Left cardiac atrium (tissue), 4 donors: ENCODE data around the gene OR5W2. TPM values are rescaled to one million over a fixed set of nuclear protein-coding genes. Genes with fewer than 3 reads are reported as not detected.
"Not testable (repeated sequence)": the region's sequence is repeated elsewhere in the genome, so short reads cannot be mapped to it uniquely, and the experiment has no call there.

Source experiments
- ATAC-seq, 2 donors: fragments of 200-7000 bp; cut with Tn5 transposase; one replicate each; pipeline ENCODE4 v1.9.1; 2020; ENCODE audit warnings: mild to moderate bottlenecking in 2 of 2, moderate library complexity in 2 of 2
- DNase-seq: peaks from one replicate; pipeline ENCODE4 v3.0.0-alpha.2; 2020
- intact Hi-C, 2 donors: fragments of 100-400 bp; cut with DNase I; formaldehyde crosslinking; loops; one replicate each; pipeline versions ENCODE4 v1.14.1 to v1.15.1; 2022 to 2023
- long read RNA-seq: library from polyadenylated mRNA; unstranded; transcript quantifications from one replicate; pipeline ENCODE4 v2.0.0, GENCODE V29; 2021
- total RNA-seq, 2 donors: library from RNA; stranded (reverse); fragmentation: NEBNext Ultra II Directional; extraction: Animal tissue kit (Norgen Biotek cat#: 25700); gene quantifications; one replicate each; pipeline ENCODE4 v1.2.1, GENCODE V29; 2021
- donor health status: DM: no; HTN: yes; CAD: no.
- donor health status: DM: no; HTN: yes; CAD: no; lungs with severe emphysema.
- donor health status: DM: yes; HTN: yes; CAD: no.
- donor health status: Dilated cardiomyopathy.

Gene OR5W2
- total RNA-seq = not detected
- long read RNA-seq = 0 reads

GRCh38 chr11:55914482-55914881 lies at the start of gene OR5W2:
Gene OR5W2, minus strand, starts transcription at chr11:55914582. Its CDS starts 0 bp downstream, at chr11:55914582.
- no peak for ATAC-seq
- intact Hi-C loops = no loop called here

GRCh38 chr11:55956521-55956920 lies 42.1 kb upstream of the OR5W2 start:
- no peak for ATAC-seq
- DNase-seq = no peak
- intact Hi-C loops = no loop called here

More at GRCh38 chr11:55914482-55914881, at the start of gene OR5W2:
- no peak for DNase-seq

GRCh38 chr11:55949330-55949729 lies 34.9 kb upstream of the OR5W2 start:
- intact Hi-C loops = no loop called here
- DNase-seq (no peak), ATAC-seq (no peak)

GRCh38 chr11:55942785-55943392 lies 28.5 kb upstream of the OR5W2 start:
- intact Hi-C loops = loop anchor here in 1 of 2 donors (5.0 kb wide), 1 partner anchor 839 kb away; no protein-coding TSS in a partner anchor
- DNase-seq = no peak
- ATAC-seq = no peak

GRCh38 chr11:55936300-55936699 lies 21.9 kb upstream of the OR5W2 start, which contains the start of gene OR5I1:
Gene OR5I1, minus strand, starts transcription at chr11:55936400. Its CDS starts 0 bp downstream, at chr11:55936400.
- DNase-seq (no peak), ATAC-seq (no peak)
- intact Hi-C loops = no loop called here

GRCh38 chr11:55920537-55920936 lies 6.2 kb upstream of the OR5W2 start:
- ATAC-seq (no peak), DNase-seq (no peak)
- intact Hi-C loops = no loop called here

GRCh38 chr11:55902308-55902707 lies 12.1 kb downstream of the OR5W2 start:
- ATAC-seq = no peak
- intact Hi-C loops = no loop called here

GRCh38 chr11:55895216-55895615 lies 19.2 kb downstream of the OR5W2 start:
- no peak for ATAC-seq
- no peak for DNase-seq
- intact Hi-C loops = no loop called here

More at GRCh38 chr11:55902308-55902707, 12.1 kb downstream of the OR5W2 start:
- DNase-seq = no peak

GRCh38 chr11:55885481-55885880 lies 28.9 kb downstream of the OR5W2 start:
- ATAC-seq, DNase-seq, intact Hi-C loops: not testable (repeated sequence)

GRCh38 chr11:55884995-55885394 lies 29.4 kb downstream of the OR5W2 start:
- ATAC-seq, intact Hi-C loops, DNase-seq: not testable (repeated sequence)

GRCh38 chr11:55882997-55883396 lies 31.4 kb downstream of the OR5W2 start, which contains the start of gene TRIM51:
Gene TRIM51, plus strand, starts transcription at chr11:55883297. Its CDS starts 2,132 bp downstream, at chr11:55885429.
- intact Hi-C loops, ATAC-seq, DNase-seq: not testable (repeated sequence)

- intact Hi-C loops, ATAC-seq, DNase-seq: not testable (repeated sequence)
Observed at GRCh38 chr11:55873146-55873545, 41.2 kb downstream of the OR5W2 start.

GRCh38 chr11:55872731-55873130 lies 41.7 kb downstream of the OR5W2 start:
- DNase-seq, ATAC-seq, intact Hi-C loops: not testable (repeated sequence)

GRCh38 chr11:55867354-55867753 lies 47.0 kb downstream of the OR5W2 start:
- DNase-seq, ATAC-seq, intact Hi-C loops: not testable (repeated sequence)

Other genes with a start within 250 kb of the OR5W2 start
- gene OR5D13, start 141.1 kb downstream of the OR5W2 start, total RNA-seq = not detected
- not detected for gene OR5D14, start 119.0 kb downstream of the OR5W2 start, total RNA-seq
- not detected for gene OR5L1, start 103.2 kb downstream of the OR5W2 start, total RNA-seq
- gene OR5D18, start 95.0 kb downstream of the OR5W2 start, total RNA-seq = not detected
- gene OR5L2, start 87.4 kb downstream of the OR5W2 start, total RNA-seq = not detected
- gene OR5D16, start 75.8 kb downstream of the OR5W2 start, total RNA-seq = not detected
- gene TRIM51, start 31.3 kb downstream of the OR5W2 start, total RNA-seq = not detected
- gene OR5I1, start 21.8 kb upstream of the OR5W2 start, total RNA-seq = not detected
- gene OR10AG1, start 55.4 kb upstream of the OR5W2 start, total RNA-seq = not detected
- not detected for gene OR5F1, start 80.0 kb upstream of the OR5W2 start, total RNA-seq
- not detected for gene OR5AS1, start 113.1 kb upstream of the OR5W2 start, total RNA-seq
- not detected for gene OR8I2, start 178.7 kb upstream of the OR5W2 start, total RNA-seq
- gene OR8H2, start 189.1 kb upstream of the OR5W2 start, total RNA-seq = not detected
- gene OR8H3, start 207.8 kb upstream of the OR5W2 start, total RNA-seq = not detected
- gene OR8J3, start 225.6 kb upstream of the OR5W2 start, total RNA-seq = not detected
- not detected for gene OR8K5, start 245.7 kb upstream of the OR5W2 start, total RNA-seq